ENCODE results near the gene SAMD4B.

SAMD4B gene

GRCh38 chr19:39397360-39398296, 55.4 kb downstream of the SAMD4B start:
- DNase-seq = peak; percentile 93 to 95

- peak; percentile 66 to 89 for DNase-seq
Measured at GRCh38 chr19:39398297-39398864, 56.2 kb downstream of the SAMD4B start.

- DNase-seq = no peak
Measured at GRCh38 chr19:39399668-39400050, 57.4 kb downstream of the SAMD4B start.

GRCh38 chr19:39400061-39400460, 57.8 kb downstream of the SAMD4B start:
- DNase-seq = no peak

GRCh38 chr19:39401070-39401548, 58.9 kb downstream of the SAMD4B start:
- no peak for DNase-seq

- peak; percentile 90 to 92 for DNase-seq
Measured at GRCh38 chr19:39401549-39402345, 59.5 kb downstream of the SAMD4B start.

GRCh38 chr19:39402346-39403300, 60.4 kb downstream of the SAMD4B start:
- DNase-seq = peak; percentile 93

- DNase-seq = peak; percentile 98 to 99
Measured at GRCh38 chr19:39403331-39404312, 61.4 kb downstream of the SAMD4B start.

- peak in 1 of 2 donors; percentile 41 for DNase-seq
Measured at GRCh38 chr19:39405261-39405957, 63.2 kb downstream of the SAMD4B start.

GRCh38 chr19:39405958-39406655, 63.9 kb downstream of the SAMD4B start:
- peak; percentile 93 to 96 for DNase-seq

GRCh38 chr19:39406656-39407409, 64.6 kb downstream of the SAMD4B start, which contains the start of gene ZFP36:
Gene ZFP36 (plus strand): TSS chr19:39406847. CDS start chr19:39406905, 58 bp downstream.
- peak; percentile 93 to 94 for DNase-seq

GRCh38 chr19:39407410-39407659, 65.1 kb downstream of the SAMD4B start:
- DNase-seq = no peak

- peak; percentile 78 for DNase-seq
Measured at GRCh38 chr19:39407660-39408391, 65.6 kb downstream of the SAMD4B start.

- DNase-seq = peak; percentile 61 to 73
Measured at GRCh38 chr19:39408392-39409207, 66.4 kb downstream of the SAMD4B start.

- DNase-seq = peak; percentile 94 to 96
Measured at GRCh38 chr19:39409208-39410016, 67.2 kb downstream of the SAMD4B start.

Measured in CD4-positive, alpha-beta T cell treated with Interleukin-1 beta for 1 hour (primary cell).